Measurements from ENCODE around the gene BMP10. TPM values are rescaled to one million over a fixed set of nuclear protein-coding genes. Genes with fewer than 3 reads are reported as not detected.

Gene BMP10
- total and polyA plus RNA-seq, 10 of the 15 experiments (the other 5 are each of a cell fraction or from before 2014, with no cell fraction given) = 0.04 TPM; not detected in 9

DNA sequence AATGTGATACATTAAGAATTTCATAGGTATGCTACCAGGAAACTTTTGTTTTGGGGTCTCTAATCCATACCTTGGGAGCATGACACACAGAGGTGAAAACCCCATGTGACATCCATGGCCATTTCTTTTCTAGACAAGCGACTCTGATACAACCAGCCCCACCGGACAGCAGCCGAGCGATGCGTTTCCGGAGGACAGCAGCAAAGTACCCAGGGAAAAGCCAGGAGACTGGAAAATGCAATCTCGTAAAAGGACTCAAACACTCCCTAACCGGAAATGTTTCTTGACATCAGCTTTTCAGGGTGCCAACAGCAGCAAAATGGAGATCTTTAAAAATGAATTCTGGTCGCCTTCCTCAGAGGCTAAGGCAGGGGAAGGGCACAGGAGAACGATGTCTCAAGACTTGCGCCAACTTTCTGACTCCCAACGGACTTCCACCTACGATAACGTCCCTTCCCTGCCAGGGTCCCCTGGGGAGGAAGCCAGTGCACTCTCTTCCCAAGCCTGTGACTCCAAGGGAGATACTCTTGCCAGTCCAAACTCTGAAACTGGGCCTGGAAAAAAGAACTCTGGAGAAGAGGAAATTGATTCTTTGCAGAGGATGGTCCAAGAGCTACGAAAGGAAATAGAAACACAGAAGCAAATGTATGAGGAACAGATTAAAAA, 48.9 kb downstream of the BMP10 start (continued):
- TF ChIP-seq, protein P1, sequence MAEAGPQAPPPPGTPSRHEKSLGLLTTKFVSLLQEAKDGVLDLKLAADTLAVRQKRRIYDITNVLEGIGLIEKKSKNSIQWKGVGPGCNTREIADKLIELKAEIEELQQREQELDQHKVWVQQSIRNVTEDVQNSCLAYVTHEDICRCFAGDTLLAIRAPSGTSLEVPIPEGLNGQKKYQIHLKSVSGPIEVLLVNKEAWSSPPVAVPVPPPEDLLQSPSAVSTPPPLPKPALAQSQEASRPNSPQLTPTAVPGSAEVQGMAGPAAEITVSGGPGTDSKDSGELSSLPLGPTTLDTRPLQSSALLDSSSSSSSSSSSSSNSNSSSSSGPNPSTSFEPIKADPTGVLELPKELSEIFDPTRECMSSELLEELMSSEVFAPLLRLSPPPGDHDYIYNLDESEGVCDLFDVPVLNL (IDR thresholded peaks at IDR 0.05; ENCODE audit: low read depth, low read length) = no peak
- TF ChIP-seq SIX5 (IDR thresholded peaks at IDR 0.05; ENCODE audit: low read depth, low read length, severe bottlenecking) = no peak
- no peak for TF ChIP-seq RFX5 (IDR thresholded peaks at IDR 0.05; ENCODE audit: low read depth, low read length)
- TF ChIP-seq DPF2 (IDR thresholded peaks at IDR 0.05) = no peak
- TF ChIP-seq HDGF (IDR thresholded peaks at IDR 0.05) = no peak
- TF ChIP-seq NFYB (IDR thresholded peaks at IDR 0.05; ENCODE audit: insufficient read depth, low read depth, low read length) = no peak
- no peak for TF ChIP-seq ZNF274 (IDR thresholded peaks at IDR 0.05; ENCODE audit: insufficient read depth, insufficient read length)
- no peak for TF ChIP-seq MXI1 (IDR thresholded peaks at IDR 0.05; ENCODE audit: low read depth, low read length)
- TF ChIP-seq, protein P2, sequence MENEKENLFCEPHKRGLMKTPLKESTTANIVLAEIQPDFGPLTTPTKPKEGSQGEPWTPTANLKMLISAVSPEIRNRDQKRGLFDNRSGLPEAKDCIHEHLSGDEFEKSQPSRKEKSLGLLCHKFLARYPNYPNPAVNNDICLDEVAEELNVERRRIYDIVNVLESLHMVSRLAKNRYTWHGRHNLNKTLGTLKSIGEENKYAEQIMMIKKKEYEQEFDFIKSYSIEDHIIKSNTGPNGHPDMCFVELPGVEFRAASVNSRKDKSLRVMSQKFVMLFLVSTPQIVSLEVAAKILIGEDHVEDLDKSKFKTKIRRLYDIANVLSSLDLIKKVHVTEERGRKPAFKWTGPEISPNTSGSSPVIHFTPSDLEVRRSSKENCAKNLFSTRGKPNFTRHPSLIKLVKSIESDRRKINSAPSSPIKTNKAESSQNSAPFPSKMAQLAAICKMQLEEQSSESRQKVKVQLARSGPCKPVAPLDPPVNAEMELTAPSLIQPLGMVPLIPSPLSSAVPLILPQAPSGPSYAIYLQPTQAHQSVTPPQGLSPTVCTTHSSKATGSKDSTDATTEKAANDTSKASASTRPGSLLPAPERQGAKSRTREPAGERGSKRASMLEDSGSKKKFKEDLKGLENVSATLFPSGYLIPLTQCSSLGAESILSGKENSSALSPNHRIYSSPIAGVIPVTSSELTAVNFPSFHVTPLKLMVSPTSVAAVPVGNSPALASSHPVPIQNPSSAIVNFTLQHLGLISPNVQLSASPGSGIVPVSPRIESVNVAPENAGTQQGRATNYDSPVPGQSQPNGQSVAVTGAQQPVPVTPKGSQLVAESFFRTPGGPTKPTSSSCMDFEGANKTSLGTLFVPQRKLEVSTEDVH (IDR thresholded peaks at IDR 0.05; ENCODE audit: low read depth, partially characterized antibody) = no peak

Data from GM12878 (cell line).